GM12891 (cell line): ENCODE results near the gene BLOC1S4.

ENCODE experiments used
- DNase-seq: peaks from one replicate; pipeline ENCODE4 v3.0.0; 2011; ENCODE audit warnings: low spot score; ENCODE audit not compliant: insufficient read length
- FAIRE-seq: peaks from 2 replicates; lab custom pipeline; 2011; peaks lifted over from hg19 to GRCh38; lab: Jason Lieb, UNC
- PAX5 ChIP-seq: IDR thresholded peaks from 2 replicates; pipeline ENCODE4 v1.6.1; 2011; ENCODE audit warnings: low read length, moderate library complexity, mild to moderate bottlenecking; ENCODE audit not compliant: insufficient read depth, severe bottlenecking
- POLR2A ChIP-seq: IDR thresholded peaks from 2 replicates; pipeline ENCODE4 v1.6.1; 2011; ENCODE audit warnings: low read depth, low read length, control low read depth
- POLR2AphosphoS5 ChIP-seq: IDR thresholded peaks from 2 replicates; pipeline ENCODE4 v1.6.1; 2011; ENCODE audit warnings: low read depth, low read length, control low read depth
- POU2F2 ChIP-seq: IDR thresholded peaks from 2 replicates; pipeline ENCODE4 v1.6.1; 2011; ENCODE audit warnings: low read depth, mild to moderate bottlenecking, control low read depth, low read length, moderate library complexity
- SPI1 ChIP-seq: IDR thresholded peaks from 2 replicates; pipeline ENCODE4 v1.6.1; 2011; ENCODE audit warnings: low read depth, low read length, control low read depth
- TAF1 ChIP-seq: IDR thresholded peaks from 2 replicates; pipeline ENCODE4 v1.6.1; 2011; ENCODE audit warnings: low read depth, low read length, control low read depth

Gene BLOC1S4

GRCh38 chr4:6727081-6727942 lies 11.3 kb downstream of the BLOC1S4 start:
- FAIRE-seq (no peak), DNase-seq (no peak)
- TF ChIP-seq TAF1 (no peak), POLR2AphosphoS5 (no peak), POLR2A (no peak), SPI1 (no peak), POU2F2 (no peak), PAX5 (no peak)

DNA sequence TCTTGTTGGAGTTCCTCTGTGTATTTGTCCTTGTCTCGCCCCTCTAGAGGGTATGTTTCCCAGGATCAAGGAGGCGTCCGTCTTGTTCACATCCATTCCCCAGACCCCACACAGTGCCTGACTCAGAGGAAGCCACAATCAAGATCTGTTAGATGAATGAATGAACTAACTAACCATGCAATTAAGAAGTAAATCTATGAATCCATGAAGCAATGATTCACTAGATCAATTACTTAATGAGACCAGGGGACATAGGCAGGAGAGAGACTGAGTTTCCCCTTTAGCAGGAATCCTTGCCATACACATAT lies 11.9 kb downstream of the BLOC1S4 start:
- DNase-seq (no peak), FAIRE-seq (no peak)
- TF ChIP-seq PAX5 = no peak
- no peak for TF ChIP-seq TAF1
- no peak for TF ChIP-seq POLR2A
- TF ChIP-seq POLR2AphosphoS5 = no peak
- TF ChIP-seq SPI1 = no peak
- TF ChIP-seq POU2F2 = no peak

- no peak for TF ChIP-seq SPI1
- no peak for TF ChIP-seq PAX5
- FAIRE-seq = no peak
- DNase-seq = no peak
Measured at GRCh38 chr4:6728320-6729029, 12.5 kb downstream of the BLOC1S4 start.

DNA sequence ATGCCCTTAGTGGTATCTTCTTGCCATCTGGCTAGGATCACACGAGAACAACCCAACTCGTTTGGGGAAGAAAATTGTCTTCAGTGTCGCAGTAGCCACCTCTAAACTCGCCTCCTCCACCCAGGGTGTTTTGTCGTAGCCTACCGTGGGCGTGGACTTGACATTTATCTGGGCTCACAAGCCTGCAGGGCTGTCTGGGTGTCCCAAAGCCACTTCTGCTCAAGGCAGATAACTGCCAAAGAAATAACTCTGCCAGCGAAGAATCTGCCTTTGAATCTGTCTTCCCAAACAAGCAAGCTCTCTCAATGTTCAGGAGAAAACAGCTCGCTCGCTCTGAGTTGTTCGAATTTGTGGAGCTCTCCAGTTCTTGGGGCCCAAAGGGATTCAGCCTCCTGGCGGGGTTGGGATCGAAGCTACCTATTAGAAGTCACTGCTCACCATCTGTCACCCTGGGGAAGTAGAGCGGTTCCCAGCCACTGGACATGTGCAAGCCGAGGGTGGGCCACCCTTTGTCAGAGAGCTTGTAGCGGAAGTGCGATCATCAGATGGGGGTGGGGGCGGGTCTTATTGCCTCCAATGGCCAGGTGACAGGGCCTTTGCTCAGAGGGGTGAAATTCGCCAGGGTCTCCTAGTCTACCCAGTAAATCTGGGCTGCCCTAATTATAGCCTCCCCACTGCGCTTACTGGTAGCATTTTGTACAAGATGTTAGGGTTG lies 14.8 kb downstream of the BLOC1S4 start:
- TF ChIP-seq SPI1 = no peak
- no peak for TF ChIP-seq TAF1
- no peak for TF ChIP-seq POU2F2
- no peak for TF ChIP-seq POLR2AphosphoS5
- no peak for TF ChIP-seq PAX5
- TF ChIP-seq POLR2A = no peak
- FAIRE-seq (no peak), DNase-seq (no peak)

GRCh38 chr4:6731318-6731675 lies 15.3 kb downstream of the BLOC1S4 start:
- TF ChIP-seq POLR2AphosphoS5 = no peak
- no peak for TF ChIP-seq TAF1
- no peak for TF ChIP-seq SPI1
- TF ChIP-seq PAX5 = no peak
- no peak for TF ChIP-seq POLR2A
- TF ChIP-seq POU2F2 = no peak
- FAIRE-seq (no peak), DNase-seq (no peak)

DNA sequence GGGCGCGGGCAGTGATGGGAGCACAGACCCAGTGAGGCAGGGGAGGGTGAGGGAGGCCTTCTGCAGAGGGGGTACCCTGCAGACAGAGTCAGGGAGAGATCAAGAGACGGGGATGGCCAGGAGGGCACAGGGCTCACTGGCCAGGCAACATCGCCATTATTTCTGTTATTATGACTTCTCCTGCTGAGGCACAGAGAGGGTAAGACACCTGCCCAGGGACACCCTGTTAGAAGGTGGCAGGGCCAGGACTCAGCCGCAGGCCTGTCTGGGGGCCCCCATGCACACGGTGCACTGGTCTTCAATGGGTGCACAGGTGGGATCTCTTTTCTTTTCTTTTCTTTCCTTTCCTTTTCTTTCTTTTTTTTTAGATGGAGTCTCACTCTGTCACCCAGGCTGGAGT lies 15.8 kb downstream of the BLOC1S4 start:
- FAIRE-seq = no peak
- no peak for DNase-seq
- no peak for TF ChIP-seq TAF1
- TF ChIP-seq POLR2A = no peak
- no peak for TF ChIP-seq POU2F2
- no peak for TF ChIP-seq SPI1
- no peak for TF ChIP-seq PAX5
- no peak for TF ChIP-seq POLR2AphosphoS5

DNA sequence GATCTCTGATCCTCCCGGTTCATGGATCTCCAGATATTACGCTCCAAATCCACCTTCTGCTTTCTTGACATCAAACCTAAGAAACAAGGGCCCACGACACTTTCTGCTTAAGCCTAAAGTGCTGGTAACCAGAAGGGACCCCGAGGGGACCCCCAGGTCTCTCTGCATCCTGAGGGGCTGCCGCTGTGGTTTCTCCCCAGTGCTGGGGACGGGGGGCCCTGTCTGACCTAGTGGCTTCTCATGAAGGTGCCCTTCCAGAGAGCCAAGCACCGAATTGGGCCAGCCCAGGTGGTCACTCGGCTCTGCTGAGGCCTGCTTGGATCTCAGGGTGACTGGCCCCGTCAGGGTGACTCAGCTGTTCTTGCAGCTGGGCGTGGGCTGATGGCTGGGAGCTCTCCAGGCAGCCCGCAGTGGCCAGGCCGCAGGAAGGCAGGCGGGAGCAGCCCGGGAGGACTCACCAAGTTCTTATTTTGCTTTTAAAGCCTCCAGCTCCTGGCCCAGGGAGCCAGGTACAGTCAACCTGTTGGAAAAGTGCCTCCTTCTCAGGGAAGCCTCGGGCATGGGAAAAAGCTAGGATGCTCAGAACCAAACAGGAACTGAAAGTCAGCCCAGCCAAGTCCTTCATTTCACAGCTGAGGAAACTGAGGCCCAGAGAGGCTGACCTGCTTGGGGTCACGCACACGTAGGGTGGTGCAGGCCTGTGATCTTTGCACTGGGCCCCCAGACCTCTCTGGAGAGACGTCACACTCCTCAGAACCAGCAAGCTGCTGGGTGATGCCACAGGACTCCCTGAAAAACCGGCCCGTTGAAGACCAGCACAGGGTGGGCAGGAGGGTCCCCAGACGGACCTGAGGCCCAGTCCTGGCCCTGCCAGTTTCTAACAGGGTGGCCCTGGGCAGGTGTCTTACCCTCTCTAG lies 16.7 kb downstream of the BLOC1S4 start:
- no peak for FAIRE-seq
- TF ChIP-seq TAF1 = no peak
- no peak for TF ChIP-seq POU2F2
- TF ChIP-seq POLR2AphosphoS5 = no peak
- TF ChIP-seq SPI1 = peak; percentile 12; the same call in 1 of the 2 replicates
- DNase-seq = no peak

GRCh38 chr4:6733358-6734164 lies 17.6 kb downstream of the BLOC1S4 start:
- FAIRE-seq = no peak
- TF ChIP-seq SPI1 (no peak), TAF1 (no peak), POLR2AphosphoS5 (no peak), POU2F2 (no peak), PAX5 (no peak)
- DNase-seq = no peak
